Esophagus muscularis mucosa (tissue), 4 donors: Measurements from ENCODE around the gene SEL1L3. TPM values are rescaled to one million over a fixed set of nuclear protein-coding genes. Genes with fewer than 3 reads are reported as not detected.
A peak's percentile ranks its signal among the peaks of the same experiment; 100 is the strongest.
"Not testable (repeated sequence)": the region's sequence is repeated elsewhere in the genome, so short reads cannot be mapped to it uniquely, and the experiment has no call there.

Experiments used
- DNase-seq: peaks from one replicate; pipeline ENCODE4 v3.0.0-alpha.2; 2017; ENCODE audit errors: extremely low spot score
- H3K27ac ChIP-seq, 4 donors: fragments of 200-600 bp; sonication (generic); replicated peaks in 1 of 4; 1 replicate in 3 of 4; 2 replicates in 1 of 4; pipeline ENCODE4 v1.5.1; 2016 to 2019; ENCODE audit warnings: mild to moderate bottlenecking in 1 of 4
- H3K27me3 ChIP-seq, 4 donors: fragments of 200-600 bp; sonication (generic); one replicate each; pipeline versions ENCODE4 v1.5.1 to v1.6.0; 2016 to 2019
- H3K36me3 ChIP-seq, 4 donors: fragments of 200-600 bp; sonication (generic); one replicate each; pipeline ENCODE4 v1.5.1; 2016 to 2019
- H3K4me1 ChIP-seq, 4 donors: fragments of 200-600 bp; sonication (generic); one replicate each; pipeline ENCODE4 v1.5.1; 2016 to 2019
- H3K4me3 ChIP-seq, 4 donors: fragments of 200-600 bp; sonication (generic); 1 replicate in 2 of 4; 2 replicates in 2 of 4; pipeline ENCODE4 v1.5.1; 2016 to 2019; ENCODE audit warnings: mild to moderate bottlenecking in 4 of 4, moderate library complexity in 1 of 4
- H3K9me3 ChIP-seq, 4 donors: fragments of 200-600 bp; sonication (generic); 1 replicate in 3 of 4; 2 replicates in 1 of 4; pipeline ENCODE4 v1.5.1; 2016 to 2019
- EP300 ChIP-seq: sonication (generic); formaldehyde crosslinking; IDR thresholded peaks from one replicate; pipeline ENCODE4 v1.6.1; 2017; ENCODE audit warnings: antibody characterized with exemption
- POLR2A ChIP-seq: fragments of 450-650 bp; IDR thresholded peaks from one replicate; pipeline ENCODE4 v1.6.1; 2017; ENCODE audit warnings: antibody characterized with exemption, moderate library complexity, mild to moderate bottlenecking, low read depth
- POLR2AphosphoS5 ChIP-seq, 2 donors: sonication (generic); formaldehyde crosslinking; IDR thresholded peaks; one replicate each; pipeline ENCODE4 v1.6.1; 2017; ENCODE audit warnings: antibody characterized with exemption in 2 of 2
- WGBS: methylation state at CpG from one replicate; pipeline ENCODE4 v1.1.5; 2018; 5-methylcytosine and 5-hydroxymethylcytosine counted together
- intact Hi-C: fragments of 100-400 bp; cut with DNase I; formaldehyde crosslinking; loops from one replicate; pipeline ENCODE4 v1.15.1; 2023
- total RNA-seq, 4 donors: library from RNA; depleted of rRNA; stranded (reverse); fragments of >200 nt; gene quantifications; one replicate each; pipeline versions ENCODE4 v1.1.0 to v1.2.1, GENCODE V29; 2016
- TF ChIP-seq, protein P1 (sequence below), 3 experiments: fragments of 200-600 bp in 2 of 3; fragments of 450-650 bp in 1 of 3; sonication (generic) in 2 of 3; IDR thresholded peaks; one replicate each; pipeline ENCODE4 v1.5.1; 2017 to 2019; ENCODE audit warnings: antibody characterized with exemption in 3 of 3, mild to moderate bottlenecking in 2 of 3, moderate library complexity in 1 of 3

The SEL1L3 gene
- 10 to 100 TPM in 1 of 4 donors, 1 to 10 TPM in 3; 3.3 to 11.7 (median 5.7) TPM for total RNA-seq

DNA sequence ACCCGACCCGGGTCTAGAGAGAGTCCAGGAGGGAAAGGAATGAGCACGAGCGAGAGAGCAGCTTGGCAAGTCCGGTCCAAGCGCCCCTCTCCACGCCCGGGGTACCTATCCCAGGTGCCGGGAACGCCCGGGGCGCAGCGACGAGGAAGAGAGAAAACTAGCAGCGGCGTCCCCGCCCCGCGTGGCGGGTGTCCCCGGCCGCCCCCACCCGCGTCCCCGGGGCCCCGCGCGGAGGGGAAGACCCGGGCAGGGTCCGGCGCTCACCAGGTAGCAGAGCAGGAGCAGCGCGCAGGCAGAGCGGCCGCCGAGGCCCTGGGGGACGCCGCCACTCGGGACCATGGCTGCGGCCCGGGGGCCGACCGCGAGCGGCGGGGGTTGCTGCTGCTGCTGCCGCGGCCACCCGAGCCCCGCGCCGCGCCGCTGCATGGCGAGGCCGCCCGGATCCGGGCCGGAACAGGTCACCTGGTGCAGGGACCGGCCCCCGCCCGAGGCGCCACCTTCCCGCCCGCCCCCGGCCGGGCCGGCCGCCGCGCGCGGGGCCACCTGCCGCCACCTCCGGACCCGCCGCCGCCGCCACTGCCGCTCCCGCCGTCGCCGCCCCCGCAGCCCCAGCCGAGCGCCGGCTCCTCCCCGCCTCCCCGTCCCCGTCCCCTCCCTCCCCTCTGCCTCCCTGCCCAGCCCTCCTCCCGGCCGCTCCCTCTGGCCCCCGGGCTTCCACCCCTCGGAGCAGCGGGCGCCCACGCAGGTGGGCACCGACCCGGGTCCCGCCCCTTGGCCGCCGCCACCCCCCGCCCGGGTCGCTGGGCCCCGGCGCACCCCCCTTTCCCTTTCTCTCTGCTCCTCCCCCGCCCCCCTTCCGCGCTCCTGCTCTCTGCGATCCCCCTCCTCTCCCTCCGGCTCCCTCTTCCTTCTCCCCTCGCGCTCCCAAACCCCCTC is at the start of gene SEL1L3:
Gene SEL1L3, minus strand, starts transcription at position 578 of the 936 bp plus-strand sequence. Its CDS starts 152 bp downstream, at position 426.
- under 1% methylated on average over 28 of the region's 115 CpGs for WGBS
- DNase-seq: no peak
- intact Hi-C loops: loop anchor here (10.0 kb wide), 1 partner anchor 52 kb away; the partner anchor contains the start of gene SMIM20

DNA sequence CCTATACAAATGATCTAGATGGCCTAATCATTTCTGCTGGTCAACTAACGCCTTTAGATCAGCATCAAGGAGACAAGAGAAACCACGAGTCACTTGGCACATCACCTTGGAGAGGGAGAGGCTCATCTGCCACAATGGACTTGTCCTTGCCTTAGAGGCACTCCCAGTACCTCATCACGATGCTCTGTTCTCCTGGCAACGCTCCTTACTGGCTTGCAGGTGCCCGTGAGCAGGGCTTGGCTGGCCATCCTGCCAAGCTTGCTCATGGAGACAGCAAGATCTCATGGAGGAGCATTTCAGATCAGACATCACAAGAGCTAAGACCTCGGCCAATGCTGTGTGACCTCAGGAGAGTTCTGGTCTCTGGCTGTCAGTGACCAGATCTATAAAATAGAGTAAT is 48.6 kb upstream of the SEL1L3 start:
- H3K4me3 ChIP-seq: no peak overlapping the region
- 92% methylated on average over 2 of the region's 6 CpGs for WGBS
- peaks cover 21 to 27% (median 21%) of the 10 kb centered on the region in 4 donors for H3K4me1 ChIP-seq
- H3K9me3 ChIP-seq: no peaks in the 10 kb centered on the region
- TF ChIP-seq, protein P1, sequence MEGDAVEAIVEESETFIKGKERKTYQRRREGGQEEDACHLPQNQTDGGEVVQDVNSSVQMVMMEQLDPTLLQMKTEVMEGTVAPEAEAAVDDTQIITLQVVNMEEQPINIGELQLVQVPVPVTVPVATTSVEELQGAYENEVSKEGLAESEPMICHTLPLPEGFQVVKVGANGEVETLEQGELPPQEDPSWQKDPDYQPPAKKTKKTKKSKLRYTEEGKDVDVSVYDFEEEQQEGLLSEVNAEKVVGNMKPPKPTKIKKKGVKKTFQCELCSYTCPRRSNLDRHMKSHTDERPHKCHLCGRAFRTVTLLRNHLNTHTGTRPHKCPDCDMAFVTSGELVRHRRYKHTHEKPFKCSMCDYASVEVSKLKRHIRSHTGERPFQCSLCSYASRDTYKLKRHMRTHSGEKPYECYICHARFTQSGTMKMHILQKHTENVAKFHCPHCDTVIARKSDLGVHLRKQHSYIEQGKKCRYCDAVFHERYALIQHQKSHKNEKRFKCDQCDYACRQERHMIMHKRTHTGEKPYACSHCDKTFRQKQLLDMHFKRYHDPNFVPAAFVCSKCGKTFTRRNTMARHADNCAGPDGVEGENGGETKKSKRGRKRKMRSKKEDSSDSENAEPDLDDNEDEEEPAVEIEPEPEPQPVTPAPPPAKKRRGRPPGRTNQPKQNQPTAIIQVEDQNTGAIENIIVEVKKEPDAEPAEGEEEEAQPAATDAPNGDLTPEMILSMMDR (IDR thresholded peaks at IDR 0.05): no peak
- no peak for TF ChIP-seq EP300
- TF ChIP-seq POLR2A: no peak
- TF ChIP-seq POLR2AphosphoS5 (IDR thresholded peaks at IDR 0.05): no peak
- intact Hi-C loops: loop anchor here (5.0 to 10.0 kb wide), 2 partner anchors 47 to 951 kb away; partner anchors contain the start of genes SEL1L3 and STIM2
- H3K36me3 ChIP-seq: peaks cover 0 to under 1% (median 0%) of the 10 kb centered on the region in 4 donors
- no peak for DNase-seq
- H3K27ac ChIP-seq: no peak overlapping the region
- H3K27me3 ChIP-seq: no peaks in the 10 kb centered on the region

More for the DNA sequence above, at the start of gene SEL1L3:
- H3K27ac ChIP-seq: peak within 1 kb of the TSS; percentile 54 to 60 (median 58)
- TF ChIP-seq EP300 (no peak), POLR2AphosphoS5 (IDR thresholded peaks at IDR 0.05) (no peak)
- TF ChIP-seq, protein P1 (IDR thresholded peaks at IDR 0.05): no peak
- H3K4me3 ChIP-seq: peak within 1 kb of the TSS; percentile 68 to 81 (median 74)
- H3K36me3 ChIP-seq: no peaks in the 10 kb centered on the region
- H3K4me1 ChIP-seq: peaks cover 27 to 39% (median 32%) of the 10 kb centered on the region in 4 donors
- no peaks in the 10 kb centered on the region for H3K9me3 ChIP-seq
- H3K27me3 ChIP-seq: peaks cover 0 to 27% (median 5%) of the 10 kb centered on the region in 4 donors

DNA sequence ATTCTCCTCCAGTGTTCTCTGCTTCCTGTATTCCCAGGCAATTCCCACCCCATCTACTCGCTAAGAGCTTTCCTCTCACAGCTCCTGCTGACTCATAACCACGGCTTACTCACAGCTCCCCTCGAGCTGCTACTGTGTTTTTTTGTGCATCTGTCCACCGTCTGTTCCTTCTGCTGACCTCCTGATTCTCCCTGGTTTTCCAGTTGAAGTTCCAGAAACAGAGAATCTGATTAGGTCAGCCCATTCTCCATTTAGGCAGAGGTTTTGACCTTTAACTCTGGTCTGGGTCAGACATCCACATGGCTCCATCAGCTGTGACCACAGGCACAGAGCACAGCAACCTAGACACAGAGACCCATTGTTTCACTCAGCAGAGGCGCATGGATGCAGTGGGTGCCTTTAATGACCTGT is 45.7 kb upstream of the SEL1L3 start:
- intact Hi-C loops: no loop called here
- H3K27ac ChIP-seq: no peak overlapping the region
- TF ChIP-seq, protein P1 (IDR thresholded peaks at IDR 0.05): no peak
- TF ChIP-seq POLR2A: no peak
- no peak for TF ChIP-seq EP300
- TF ChIP-seq POLR2AphosphoS5 (IDR thresholded peaks at IDR 0.05): no peak
- H3K4me3 ChIP-seq: no peak overlapping the region
- no peaks in the 10 kb centered on the region for H3K27me3 ChIP-seq
- no peaks in the 10 kb centered on the region for H3K9me3 ChIP-seq
- no peaks in the 10 kb centered on the region for H3K36me3 ChIP-seq
- WGBS: 46% methylated on average over 5 of the region's 5 CpGs
- H3K4me1 ChIP-seq: peaks cover 7 to 8% (median 8%) of the 10 kb centered on the region in 4 donors
- no peak for DNase-seq

DNA sequence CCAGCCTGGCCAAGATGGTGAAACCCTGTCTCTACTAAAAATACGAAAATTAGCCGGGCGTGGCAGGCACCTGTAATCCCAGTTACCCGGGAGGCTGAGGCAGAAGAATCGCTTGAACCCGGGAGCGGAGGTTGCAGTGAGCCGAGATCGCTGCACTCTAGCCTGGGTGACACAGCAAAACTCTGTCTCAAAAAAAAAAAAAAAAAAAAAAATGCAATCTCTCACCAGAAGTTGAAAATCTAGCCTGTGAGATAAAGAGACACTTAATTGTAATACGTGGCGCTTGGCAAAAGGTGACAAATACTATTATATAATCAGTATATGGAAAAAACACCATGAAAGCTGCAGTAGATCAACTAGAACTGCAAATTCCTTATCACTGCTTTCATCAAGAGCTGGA is 43.3 kb upstream of the SEL1L3 start:
- intact Hi-C loops, H3K4me1 ChIP-seq, H3K27ac ChIP-seq, H3K9me3 ChIP-seq, DNase-seq, H3K4me3 ChIP-seq, H3K27me3 ChIP-seq, H3K36me3 ChIP-seq: not testable (repeated sequence)
- WGBS: 98% methylated on average over 11 of the region's 11 CpGs

DNA sequence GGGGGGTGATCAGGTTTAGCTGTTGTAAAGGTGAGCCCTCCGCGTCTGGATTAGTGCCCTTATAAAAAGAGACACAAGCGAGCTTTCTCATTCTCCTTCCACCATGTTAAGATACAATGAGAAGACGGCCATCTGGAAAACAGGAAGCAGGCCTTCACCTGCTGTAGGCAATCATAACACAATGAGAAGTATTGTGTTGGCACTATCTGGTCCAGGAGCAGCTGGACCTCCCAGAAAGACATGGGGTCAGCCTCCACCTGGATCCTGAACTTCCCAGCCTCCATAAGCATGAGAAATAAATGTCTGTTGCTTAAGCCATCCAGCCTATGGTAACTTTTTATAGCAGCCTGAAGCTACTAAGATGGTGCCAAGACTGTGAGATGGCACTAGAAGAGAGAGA is 42.6 kb upstream of the SEL1L3 start:
- intact Hi-C loops: no loop called here
- Histone ChIP-seq H3K36me3 (no peaks in the 10 kb centered on the region), H3K9me3 (no peaks in the 10 kb centered on the region), H3K4me1 (no peaks in the 10 kb centered on the region), H3K27me3 (no peaks in the 10 kb centered on the region), H3K4me3 (no peak overlapping the region), H3K27ac (no peak overlapping the region)
- TF ChIP-seq POLR2A (no peak), EP300 (no peak), POLR2AphosphoS5 (IDR thresholded peaks at IDR 0.05) (no peak)
- TF ChIP-seq, protein P1 (IDR thresholded peaks at IDR 0.05): no peak
- WGBS: 94% methylated on average over 4 of the region's 4 CpGs
- DNase-seq: no peak
